ENCODE results near the gene KCTD19.

- TF ChIP-seq POLR2A (IDR thresholded peaks at IDR 0.05; ENCODE audit: low read depth, low read length) (no peak), PAX5 (IDR thresholded peaks at IDR 0.05; ENCODE audit: insufficient read depth, low read length, severe bottlenecking) (no peak), POLR2AphosphoS5 (IDR thresholded peaks at IDR 0.05; ENCODE audit: low read depth, low read length) (no peak), SPI1 (IDR thresholded peaks at IDR 0.05; ENCODE audit: low read depth, low read length) (no peak)
These were observed 48.4 kb downstream of the KCTD19 start for GRCh38 chr16:67277999-67278772.

Data from GM12891 (cell line).